Activated naive CD8-positive, alpha-beta T cell treated with anti-CD3 and anti-CD28 coated beads, Interleukin-2, amount 50 U/mL, for 16 hours (primary cell): Measurements from ENCODE around the gene MYH14.

Experiments used
- DNase-seq: peaks from one replicate; pipeline ENCODE4 v3.0.0-alpha.2; 2020; ENCODE audit warnings: low read depth, low spot score

Gene MYH14

GRCh38 chr19:50203281-50204080 lies at the start of gene MYH14:
TSS of gene MYH14 (plus strand) at chr19:50203622. CDS start at chr19:50210366, 6,744 bp downstream.
- DNase-seq = no peak

DNA sequence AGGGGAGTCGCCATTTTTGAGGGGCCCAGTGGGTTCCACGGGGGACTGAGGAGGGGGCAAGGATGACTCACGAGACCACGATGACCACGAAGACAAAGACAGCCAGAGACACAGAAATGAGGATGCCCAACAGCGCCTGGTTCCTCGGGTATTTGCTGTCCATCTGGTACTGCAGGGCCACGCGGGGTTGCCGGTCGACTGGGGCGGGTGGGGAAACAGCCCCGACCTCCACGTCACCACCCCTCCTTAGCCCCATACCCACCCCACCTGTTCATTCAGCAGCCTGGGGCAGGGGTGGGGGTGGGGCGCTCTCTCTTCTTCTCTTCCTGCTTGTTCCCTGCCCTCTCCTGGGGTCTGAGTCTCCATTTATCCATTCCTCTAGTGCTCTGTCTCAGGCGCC lies 48.9 kb upstream of the MYH14 start:
- no peak for DNase-seq

DNA sequence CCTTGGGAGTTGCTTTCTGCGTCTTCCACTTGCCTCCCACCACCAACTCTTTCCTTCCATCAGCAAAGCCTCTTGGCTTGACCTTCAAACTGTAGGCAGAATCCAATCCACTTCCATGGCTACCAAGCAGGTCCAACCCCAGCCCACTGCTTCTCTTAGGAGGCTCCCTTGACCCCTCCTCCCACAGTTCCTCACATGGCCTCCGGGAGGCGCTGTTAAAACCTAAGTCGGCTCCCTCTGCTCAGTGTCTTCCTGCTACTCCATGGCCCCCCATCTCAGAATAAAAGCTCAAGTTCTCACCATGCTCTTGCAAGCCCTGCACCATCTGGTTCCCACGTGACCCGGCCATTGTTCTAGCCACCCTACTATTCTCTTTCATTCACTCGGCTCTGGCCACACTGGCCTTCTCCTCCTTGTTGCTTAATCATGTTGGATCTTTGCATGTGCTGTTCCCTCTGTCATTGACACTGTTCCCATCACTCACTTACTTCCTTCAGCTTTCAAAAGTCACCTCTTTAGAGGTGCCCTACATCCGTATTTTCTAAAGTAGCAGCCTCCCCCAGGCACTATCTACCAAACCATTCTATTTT lies 47.8 kb upstream of the MYH14 start:
- no peak for DNase-seq

DNA sequence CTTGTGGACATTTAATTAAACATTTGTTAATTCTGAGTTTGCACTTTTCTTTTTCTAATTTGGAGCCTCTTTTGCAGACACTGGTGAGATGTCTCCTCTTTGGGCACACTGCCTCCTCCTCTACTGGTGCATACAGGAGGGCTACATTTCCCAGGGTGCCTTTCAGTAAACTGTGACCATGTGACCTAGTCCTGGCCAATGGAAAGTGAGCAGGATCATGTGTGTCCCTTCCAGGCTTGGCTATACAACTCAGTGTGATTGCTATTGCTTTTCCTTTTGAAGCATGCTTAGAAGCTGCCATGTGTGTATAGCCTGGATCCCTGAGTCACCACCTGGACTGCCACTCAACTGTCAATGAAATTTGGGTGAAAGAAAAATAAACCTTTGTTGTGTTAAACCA lies 44.8 kb upstream of the MYH14 start:
- DNase-seq = no peak

DNA sequence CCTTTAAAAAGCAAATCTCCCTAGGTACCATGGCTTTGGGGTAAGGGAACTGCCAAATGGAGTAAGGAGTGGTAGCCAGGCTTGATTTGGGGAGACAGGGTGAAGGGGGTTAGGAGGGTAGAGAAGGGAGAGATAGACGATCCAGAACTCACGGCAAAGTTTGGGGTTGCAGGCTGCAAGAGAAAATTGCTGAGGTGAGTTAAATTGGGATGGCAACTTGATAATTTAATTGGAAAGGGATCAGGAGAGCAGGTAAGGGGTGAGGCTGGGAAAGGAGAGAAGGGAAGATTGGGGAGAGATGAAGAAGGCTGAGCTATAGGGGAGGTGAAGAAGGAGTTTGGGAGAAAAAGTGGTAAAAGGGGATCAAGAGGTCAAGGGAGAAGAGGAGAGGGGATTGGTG lies 44.3 kb upstream of the MYH14 start:
- DNase-seq = no peak

- no peak for DNase-seq
Observed at GRCh38 chr19:50162988-50163387, 40.4 kb upstream of the MYH14 start, which contains the start of gene IZUMO2. TSS of gene IZUMO2 (minus strand) at chr19:50163281. CDS start at chr19:50163194, 87 bp downstream.

- DNase-seq = no peak
Observed at GRCh38 chr19:50167314-50167721, 36.1 kb upstream of the MYH14 start.

GRCh38 chr19:50171752-50172151 lies 31.7 kb upstream of the MYH14 start:
- DNase-seq = no peak

DNA sequence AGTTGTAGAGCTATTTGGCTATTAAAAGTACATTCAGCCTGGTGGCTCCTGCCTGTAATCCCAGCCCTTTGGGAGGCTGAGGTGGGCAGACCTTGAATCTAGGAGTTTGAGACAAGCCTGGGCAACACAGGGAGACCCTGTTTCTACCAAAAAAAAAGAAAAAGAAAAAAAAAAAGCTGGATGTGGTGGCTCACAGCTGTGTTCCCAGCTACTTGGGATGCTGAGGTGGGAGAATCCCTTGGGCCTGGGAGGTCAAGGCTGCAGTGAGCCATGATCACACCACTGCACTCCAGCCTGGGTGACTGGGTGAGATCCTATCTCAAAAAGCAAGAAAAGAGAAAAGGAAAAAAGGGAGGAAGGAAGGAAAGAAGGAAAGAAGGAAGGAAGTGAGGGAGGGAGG lies 30.7 kb upstream of the MYH14 start:
- DNase-seq = no peak

- no peak for DNase-seq
Observed at GRCh38 chr19:50173127-50173526, 30.3 kb upstream of the MYH14 start.

- DNase-seq = no peak
Observed at GRCh38 chr19:50174100-50174793, 29.2 kb upstream of the MYH14 start.

- DNase-seq = no peak
Observed at GRCh38 chr19:50175924-50176323, 27.5 kb upstream of the MYH14 start.

DNA sequence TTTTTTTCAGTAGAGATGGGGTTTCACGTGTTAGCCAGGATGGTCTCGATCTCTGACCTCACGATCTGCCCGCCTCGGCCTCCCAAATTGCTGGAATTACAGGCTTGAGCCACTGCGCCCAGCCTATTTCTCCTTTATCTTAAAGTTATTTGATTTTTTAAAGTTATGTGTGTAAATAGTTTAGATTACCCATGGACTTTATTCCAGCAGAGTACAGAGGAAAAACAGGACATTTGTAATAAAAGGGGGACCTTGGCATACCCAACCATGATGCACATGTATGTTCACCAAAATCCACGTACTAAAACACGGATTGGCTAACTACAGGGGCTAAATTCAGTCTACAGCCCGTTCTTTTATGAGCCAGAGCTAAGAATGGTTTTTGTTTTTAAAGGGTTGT lies 26.6 kb upstream of the MYH14 start:
- DNase-seq = no peak

DNA sequence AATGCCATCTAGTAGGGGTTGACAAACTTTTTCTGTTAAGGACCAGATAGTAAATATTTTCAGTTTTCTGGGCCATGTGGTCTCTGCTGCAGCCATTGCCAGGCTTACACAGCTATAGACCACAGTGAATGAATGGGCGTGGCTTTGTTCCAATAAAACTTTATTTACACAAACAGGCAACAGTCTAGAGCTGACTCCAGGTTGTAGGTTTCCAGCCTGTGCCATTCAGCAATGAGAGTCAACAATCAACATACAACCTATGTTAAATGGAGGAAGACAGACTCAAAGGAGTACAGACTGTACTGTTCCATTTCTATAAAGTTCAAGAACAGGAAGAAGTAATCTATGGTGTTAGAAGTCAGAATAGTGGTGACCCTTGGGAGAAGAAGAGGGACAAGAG lies 25.1 kb upstream of the MYH14 start:
- DNase-seq = no peak

DNA sequence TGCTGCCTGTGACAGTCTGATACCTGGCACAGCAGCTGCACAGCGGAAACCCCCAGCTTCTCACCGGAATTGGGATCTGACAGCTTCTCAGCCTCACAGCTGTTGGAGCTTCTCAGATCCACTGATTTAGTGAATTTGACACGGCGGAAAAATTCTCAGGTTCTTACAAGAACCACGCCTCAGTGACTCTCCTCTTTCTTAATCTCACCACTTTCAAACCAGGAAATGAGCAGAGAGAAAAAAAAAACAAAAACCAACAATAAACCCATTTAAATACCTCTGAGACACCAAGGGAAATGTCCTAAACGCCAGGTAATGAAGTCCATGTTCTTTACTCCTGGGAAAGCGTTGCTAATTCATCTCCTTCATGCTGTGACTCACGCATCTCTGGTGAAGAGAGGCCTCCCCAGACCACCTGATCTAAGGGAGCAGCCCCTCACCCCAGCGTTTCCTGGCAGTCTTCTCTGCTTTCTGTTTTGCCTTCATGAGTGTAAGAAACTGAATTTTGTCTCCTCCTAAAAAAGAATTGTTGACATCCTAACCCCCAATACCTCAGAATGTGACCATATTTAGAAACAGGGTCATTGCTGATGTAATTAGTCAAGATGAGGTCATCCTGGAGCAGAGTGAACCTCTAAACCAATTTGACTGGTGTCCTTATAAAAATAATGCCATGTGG lies 24.4 kb upstream of the MYH14 start:
- DNase-seq = no peak

DNA sequence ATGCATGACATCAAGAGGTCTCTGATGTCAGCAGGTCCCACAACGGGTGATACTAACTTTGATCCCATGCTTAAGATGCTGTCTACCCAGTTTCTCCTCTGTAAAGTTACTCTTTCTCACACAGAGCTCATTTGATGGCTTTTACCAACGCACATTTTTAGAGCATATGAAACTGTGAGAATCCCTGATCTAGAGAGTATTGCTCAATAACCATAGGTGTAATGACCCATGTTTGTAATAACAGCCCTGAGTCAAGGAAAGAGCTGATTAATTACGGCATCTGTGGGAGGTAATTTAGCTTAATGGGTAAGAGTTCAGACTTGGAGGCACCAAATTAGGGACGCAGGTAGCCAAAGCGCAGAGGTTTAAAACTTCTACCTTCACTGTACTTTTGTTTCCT lies 22.3 kb upstream of the MYH14 start:
- no peak for DNase-seq

GRCh38 chr19:50184196-50184595 lies 19.2 kb upstream of the MYH14 start:
- DNase-seq = no peak

- no peak for DNase-seq
Observed at GRCh38 chr19:50187937-50188336, 15.5 kb upstream of the MYH14 start.

- no peak for DNase-seq
Observed at GRCh38 chr19:50189331-50189730, 14.1 kb upstream of the MYH14 start.

GRCh38 chr19:50190439-50190891 lies 13.0 kb upstream of the MYH14 start:
- DNase-seq = no peak

- no peak for DNase-seq
Observed at GRCh38 chr19:50191216-50191615, 12.2 kb upstream of the MYH14 start.
